T47D (cell line): Measurements from ENCODE around the gene ARHGAP45.
"Not testable (repeated sequence)": the region's sequence is repeated elsewhere in the genome, so short reads cannot be mapped to it uniquely, and the experiment has no call there.

Experiments
- DNase-seq, 2 experiments: peaks; one replicate each; pipeline versions ENCODE4 v3.0.0 to v3.0.0-alpha.2; 2011 to 2012; ENCODE audit warnings: low read depth in 1 of 2, low spot score in 1 of 2
- JUND ChIP-seq: IDR thresholded peaks from 2 replicates; pipeline ENCODE4 v1.6.1; 2012; ENCODE audit warnings: low read depth
- in situ Hi-C: cut with HindIII; loops from 2 replicates; pipeline ENCODE4 v1.10.0; 2016; ENCODE audit warnings: low sequenced_read_pairs, low pct_unique_long_range_greater_than_20kb

ARHGAP45 gene

GRCh38 chr19:1066748-1067340, at the start of gene ARHGAP45:
TSS of gene ARHGAP45 (plus strand) at chr19:1067167. CDS start at chr19:1067406, 239 bp downstream.
- no peak for DNase-seq
- no peak for TF ChIP-seq JUND
- in situ Hi-C loops: no loop called here

DNA sequence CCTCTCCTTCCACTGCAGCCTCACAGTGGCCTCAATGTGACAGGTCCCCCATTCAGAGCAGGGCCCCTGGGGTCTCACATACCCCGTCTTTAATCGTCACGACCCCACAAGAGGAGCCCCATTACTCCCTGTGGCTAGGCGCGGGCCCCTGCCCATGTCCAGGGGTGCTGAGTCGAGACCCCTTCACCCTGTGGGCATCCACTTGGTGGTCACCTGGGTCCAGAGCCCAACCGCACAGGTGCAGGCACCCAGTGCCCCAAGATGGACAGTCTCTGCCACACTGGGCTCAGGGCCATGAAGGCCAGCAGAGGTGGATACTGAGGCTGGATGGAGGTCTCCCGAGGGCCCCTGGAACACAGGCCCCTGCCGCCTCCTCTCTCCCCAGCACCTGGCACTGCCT, 49.1 kb upstream of the ARHGAP45 start:
- in situ Hi-C loops: no loop called here
- no peak for TF ChIP-seq JUND
- DNase-seq: no peak

GRCh38 chr19:1018393-1018792, 48.6 kb upstream of the ARHGAP45 start:
- in situ Hi-C loops: no loop called here
- DNase-seq: no peak
- TF ChIP-seq JUND: no peak

DNA sequence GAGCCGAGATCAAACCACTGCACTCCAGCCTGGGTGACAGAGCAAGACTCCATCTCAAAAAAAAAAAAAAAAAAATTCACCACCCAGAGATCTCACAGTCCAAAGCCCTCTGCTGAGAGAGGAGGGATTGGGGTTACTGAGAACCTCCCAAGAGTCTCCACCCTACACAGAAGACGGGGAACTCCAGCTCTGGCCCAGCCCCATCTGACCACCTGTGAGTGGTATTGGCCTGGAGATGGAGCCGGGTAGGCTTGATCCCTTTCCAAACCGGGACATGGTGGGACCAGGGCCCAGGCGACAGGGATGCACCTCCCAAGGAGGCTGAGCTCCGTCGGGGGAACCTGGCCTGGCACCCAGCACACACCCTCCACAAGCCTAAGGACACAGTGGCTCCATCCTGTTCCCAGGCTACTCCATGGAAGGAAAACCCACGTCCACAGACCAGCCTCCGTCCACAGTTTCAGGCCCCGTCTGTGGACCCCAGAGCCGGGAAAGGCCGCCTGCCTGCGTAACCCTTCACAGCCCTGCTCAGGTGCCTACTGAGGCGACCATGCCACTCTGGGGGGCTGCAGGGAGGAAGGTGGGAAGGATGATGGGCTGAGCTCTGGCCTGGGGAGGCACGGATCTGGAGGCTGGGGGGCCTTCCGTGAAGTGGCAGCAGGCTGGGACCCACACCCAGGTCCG, 47.9 kb upstream of the ARHGAP45 start:
- in situ Hi-C loops: no loop called here
- no peak for DNase-seq
- no peak for TF ChIP-seq JUND

DNA sequence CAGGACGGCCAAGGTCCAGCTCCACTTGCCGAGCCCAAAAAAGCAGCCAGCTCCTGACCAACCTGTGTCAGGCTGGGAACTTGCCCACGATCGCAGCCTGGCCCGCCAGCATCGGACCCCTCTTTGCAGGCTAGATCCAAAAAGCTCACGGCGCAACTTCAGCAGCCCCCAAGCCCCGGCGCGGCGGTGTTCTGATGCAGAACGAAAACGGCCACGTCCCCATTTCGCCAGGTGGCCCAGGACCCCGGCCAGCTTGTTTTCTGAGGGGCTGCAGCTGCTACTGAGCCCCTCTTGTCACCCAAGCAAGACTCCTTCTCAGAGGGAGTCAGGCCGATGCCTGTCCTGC, 47.4 kb upstream of the ARHGAP45 start:
- in situ Hi-C loops: no loop called here
- no peak for TF ChIP-seq JUND
- DNase-seq: no peak

GRCh38 chr19:1019980-1020867, 46.7 kb upstream of the ARHGAP45 start:
- in situ Hi-C loops: no loop called here
- no peak for TF ChIP-seq JUND
- DNase-seq: no peak

GRCh38 chr19:1020868-1021425, 46.0 kb upstream of the ARHGAP45 start, which contains the start of gene TMEM259:
TSS of gene TMEM259 (minus strand) at chr19:1021123. CDS start at chr19:1020996, 127 bp downstream.
- in situ Hi-C loops: no loop called here
- DNase-seq: peak; percentile 85 to 96
- no peak for TF ChIP-seq JUND

DNA sequence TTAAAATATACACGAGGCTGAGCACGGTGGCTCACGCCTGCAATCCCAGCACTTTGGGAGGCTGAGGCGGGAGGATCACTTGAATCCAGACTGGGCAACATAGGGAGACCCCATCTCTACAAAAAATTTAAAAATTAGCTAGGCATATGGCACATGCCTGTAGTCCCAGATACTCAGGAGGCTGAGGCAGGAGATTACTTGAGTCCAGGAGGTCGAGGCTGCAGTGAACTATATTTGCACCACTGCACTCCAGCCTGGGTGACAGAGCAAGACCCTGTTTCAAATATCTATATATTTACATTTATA, 43.1 kb upstream of the ARHGAP45 start:
- DNase-seq, in situ Hi-C loops: not testable (repeated sequence)

GRCh38 chr19:1025080-1025479, 41.9 kb upstream of the ARHGAP45 start:
- in situ Hi-C loops, DNase-seq: not testable (repeated sequence)

GRCh38 chr19:1025960-1026782, 40.8 kb upstream of the ARHGAP45 start, which contains the start of gene CNN2:
TSS of gene CNN2 (plus strand) at chr19:1026608. CDS start at chr19:1026662, 54 bp downstream.
- in situ Hi-C loops: no loop called here
- DNase-seq: peak; percentile 81 to 86
- no peak for TF ChIP-seq JUND

DNA sequence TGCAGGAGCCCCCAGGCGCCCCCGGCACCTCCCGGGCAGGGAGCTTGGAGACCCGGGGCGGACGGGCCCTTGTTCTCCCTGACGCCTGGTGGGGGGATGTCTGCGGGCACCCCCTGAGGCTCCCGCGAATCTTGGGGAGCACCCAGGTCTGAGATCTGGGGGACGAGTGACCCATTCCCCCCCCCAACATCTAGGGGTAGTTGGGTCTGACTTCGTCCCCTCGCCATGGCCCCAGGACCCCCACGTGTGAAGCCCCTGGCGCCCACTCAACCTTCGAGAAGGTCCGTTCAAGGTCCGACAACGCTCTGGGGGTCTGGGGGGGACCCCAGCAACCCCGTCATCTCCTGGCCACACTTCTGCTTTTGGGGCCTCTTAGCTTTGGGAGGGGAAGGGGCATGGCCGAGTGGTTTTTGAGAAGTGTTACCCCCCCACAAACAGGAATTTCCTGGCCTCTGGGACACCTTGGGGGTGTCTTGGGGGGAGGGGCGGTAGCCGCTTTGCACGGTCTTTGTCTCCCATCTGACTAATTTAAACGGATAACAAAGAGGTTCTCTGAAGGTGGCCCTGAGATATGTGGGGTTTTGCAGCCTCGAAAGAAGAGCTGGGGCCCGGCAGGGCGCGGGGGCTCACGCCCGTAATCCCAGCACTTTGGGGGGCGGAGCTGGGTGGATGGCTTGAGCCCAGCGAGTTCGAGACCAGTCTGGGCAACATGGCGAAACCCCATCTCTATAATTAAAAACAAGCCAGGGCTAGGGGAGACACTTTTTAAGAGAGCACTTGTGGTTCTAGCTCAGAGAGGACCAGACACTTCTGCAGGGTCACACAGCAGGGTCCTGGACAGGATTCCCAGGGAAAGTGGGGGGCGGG, 40.0 kb upstream of the ARHGAP45 start:
- TF ChIP-seq JUND: no peak
- in situ Hi-C loops: no loop called here
- peak in 1 of 2 experiments; percentile 50 for DNase-seq

DNA sequence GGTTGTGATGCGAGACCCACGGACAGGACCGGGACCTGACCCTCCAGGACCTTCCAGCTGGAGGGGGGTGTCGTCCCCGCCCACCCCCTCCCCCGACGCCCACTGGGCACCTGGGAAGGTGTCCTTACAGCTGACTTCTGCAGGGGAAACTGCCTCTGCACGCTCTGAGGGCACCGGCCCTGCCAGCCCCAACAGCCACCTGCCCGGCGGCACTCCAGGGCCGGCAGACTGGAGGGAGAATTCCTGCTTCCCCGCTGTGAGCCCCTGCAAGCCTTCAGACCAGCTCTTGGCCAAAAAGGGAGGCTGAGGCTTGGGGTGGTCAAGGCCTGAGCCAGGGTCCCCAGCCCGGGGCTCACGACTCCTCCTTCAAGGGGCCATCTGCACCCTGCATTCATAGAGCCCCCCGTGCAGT, 39.3 kb upstream of the ARHGAP45 start:
- TF ChIP-seq JUND: no peak
- no peak for DNase-seq

More for the DNA sequence above, 39.3 kb upstream of the ARHGAP45 start:
- in situ Hi-C loops: no loop called here
